Prostate gland (tissue), 2 donors: ENCODE results near the gene NFKBIL1. TPM values are rescaled to one million over a fixed set of nuclear protein-coding genes. Genes with fewer than 3 reads are reported as not detected.

ENCODE experiments used
- DNase-seq: peaks from one replicate; pipeline ENCODE4 v3.0.0-alpha.2; 2019; ENCODE audit warnings: low spot score
- H3K27ac ChIP-seq, 2 donors: fragments of 200-600 bp; sonication (generic); 2 replicates each; pipeline ENCODE4 v1.5.1; 2017 to 2019
- H3K27me3 ChIP-seq: fragments of 200-600 bp; sonication (generic); replicated peaks from 2 replicates; pipeline ENCODE4 v1.5.1; 2019; ENCODE audit not compliant: insufficient read depth
- H3K36me3 ChIP-seq, 2 donors: fragments of 200-600 bp; sonication (generic); 1 replicate in 1 of 2; 2 replicates in 1 of 2; pipeline versions ENCODE4 v1.5.1 to v1.8.1; 2017 to 2019
- H3K4me1 ChIP-seq: fragments of 200-600 bp; sonication (generic); replicated peaks from 2 replicates; pipeline ENCODE4 v1.5.1; 2019
- H3K4me3 ChIP-seq, 2 donors: fragments of 200-600 bp; sonication (generic); 2 replicates each; pipeline ENCODE4 v1.5.1; 2017 to 2019
- H3K9me3 ChIP-seq: fragments of 200-600 bp; sonication (generic); 2 replicates; pipeline ENCODE4 v1.5.1; 2017
- CTCF ChIP-seq, 4 experiments: fragments of 200-600 bp in 2 of 4; fragments of 450-650 bp in 2 of 4; sonication (generic) in 2 of 4; IDR thresholded peaks; 1 replicate in 3 of 4; 2 replicates in 1 of 4; pipeline ENCODE4 v1.5.1; 2016 to 2019; ENCODE audit warnings: antibody characterized with exemption in 4 of 4, mild to moderate bottlenecking in 2 of 4, moderate library complexity in 2 of 4
- POLR2A ChIP-seq: fragments of 450-650 bp; IDR thresholded peaks from one replicate; pipeline ENCODE4 v1.6.1; 2016; ENCODE audit warnings: antibody characterized with exemption, mild to moderate bottlenecking
- POLR2AphosphoS5 ChIP-seq: sonication (generic); formaldehyde crosslinking; IDR thresholded peaks from one replicate; pipeline ENCODE4 v1.6.1; 2017; ENCODE audit warnings: antibody characterized with exemption
- WGBS: methylation state at CpG from one replicate; pipeline ENCODE4 v1.1.5; 2018; 5-methylcytosine and 5-hydroxymethylcytosine counted together
- intact Hi-C: fragments of 100-400 bp; cut with DNase I; formaldehyde crosslinking; loops from one replicate; pipeline ENCODE4 v1.14.2; 2022
- total RNA-seq, 2 donors: library from RNA; depleted of rRNA; stranded (reverse); fragments of >200 nt; gene quantifications; one replicate each; pipeline ENCODE4 v1.1.0, GENCODE V29; 2016

NFKBIL1 gene
- total RNA-seq, 2 donors from 2014 or later: 38.0 to 48.7 TPM

GRCh38 chr6:31579546-31580437 lies 32.4 kb downstream of the NFKBIL1 start:
- H3K27ac ChIP-seq: peak overlapping the region in 1 of 2 donors; percentile 65
- DNase-seq: no peak
- H3K4me1 ChIP-seq: no peaks in the 10 kb centered on the region
- TF ChIP-seq CTCF (IDR thresholded peaks at IDR 0.05) (no peak), POLR2AphosphoS5 (no peak), POLR2A (no peak)
- H3K36me3 ChIP-seq: no peaks in the 10 kb centered on the region
- no peaks in the 10 kb centered on the region for H3K27me3 ChIP-seq
- WGBS: 92% methylated on average over 8 of the region's 8 CpGs
- no peak overlapping the region for H3K4me3 ChIP-seq
- intact Hi-C loops: no loop called here
- no peaks in the 10 kb centered on the region for H3K9me3 ChIP-seq

GRCh38 chr6:31580438-31580740 lies 33.0 kb downstream of the NFKBIL1 start:
- Histone ChIP-seq H3K9me3 (no peaks in the 10 kb centered on the region), H3K36me3 (no peaks in the 10 kb centered on the region), H3K4me1 (no peaks in the 10 kb centered on the region), H3K27ac (peak overlapping the region; percentile 65 to 85), H3K4me3 (peak overlapping the region; percentile 62 to 68), H3K27me3 (no peaks in the 10 kb centered on the region)
- TF ChIP-seq CTCF (IDR thresholded peaks at IDR 0.05) (no peak), POLR2A (no peak), POLR2AphosphoS5 (no peak)
- no peak for DNase-seq
- 39% methylated on average over 11 of the region's 11 CpGs for WGBS
- intact Hi-C loops: no loop called here

GRCh38 chr6:31580807-31581433 lies 33.5 kb downstream of the NFKBIL1 start:
- Histone ChIP-seq H3K27me3 (no peaks in the 10 kb centered on the region), H3K36me3 (no peaks in the 10 kb centered on the region), H3K27ac (peak overlapping the region; percentile 65 to 85), H3K9me3 (no peaks in the 10 kb centered on the region), H3K4me3 (peak overlapping the region; percentile 62 to 68), H3K4me1 (no peaks in the 10 kb centered on the region)
- DNase-seq: peak; percentile 79
- TF ChIP-seq CTCF (IDR thresholded peaks at IDR 0.05): peak; percentile 92 to 98 (median 96)
- TF ChIP-seq POLR2A: peak; percentile 40
- peak; percentile 61 for TF ChIP-seq POLR2AphosphoS5
- intact Hi-C loops: loop anchor here (1.0 kb wide), 1 partner anchor 17 kb away; no protein-coding TSS in a partner anchor
- WGBS: 1% methylated on average over 40 of the region's 62 CpGs

GRCh38 chr6:31581434-31582229 lies 34.2 kb downstream of the NFKBIL1 start:
- intact Hi-C loops: loop anchor here (1.0 kb wide), 1 partner anchor 17 kb away; no protein-coding TSS in a partner anchor
- H3K4me1 ChIP-seq: no peaks in the 10 kb centered on the region
- no peaks in the 10 kb centered on the region for H3K27me3 ChIP-seq
- TF ChIP-seq CTCF (IDR thresholded peaks at IDR 0.05) (no peak), POLR2A (no peak), POLR2AphosphoS5 (no peak)
- H3K27ac ChIP-seq: peak overlapping the region; percentile 65 to 85
- WGBS: 26% methylated on average over 21 of the region's 21 CpGs
- DNase-seq: no peak
- peak overlapping the region; percentile 62 to 68 for H3K4me3 ChIP-seq
- H3K9me3 ChIP-seq: no peaks in the 10 kb centered on the region
- H3K36me3 ChIP-seq: no peaks in the 10 kb centered on the region
